NT2/D1 (cell line): ENCODE measurements around the gene ZFHX3.

Experiments
- YY1 ChIP-seq: IDR thresholded peaks from 2 replicates; pipeline ENCODE4 v1.6.1; 2011; ENCODE audit not compliant: insufficient read length, insufficient read depth
- ZNF274 ChIP-seq: IDR thresholded peaks from 2 replicates; pipeline ENCODE4 v1.6.1; 2011; ENCODE audit warnings: mild to moderate bottlenecking, low read depth, low read length

DNA sequence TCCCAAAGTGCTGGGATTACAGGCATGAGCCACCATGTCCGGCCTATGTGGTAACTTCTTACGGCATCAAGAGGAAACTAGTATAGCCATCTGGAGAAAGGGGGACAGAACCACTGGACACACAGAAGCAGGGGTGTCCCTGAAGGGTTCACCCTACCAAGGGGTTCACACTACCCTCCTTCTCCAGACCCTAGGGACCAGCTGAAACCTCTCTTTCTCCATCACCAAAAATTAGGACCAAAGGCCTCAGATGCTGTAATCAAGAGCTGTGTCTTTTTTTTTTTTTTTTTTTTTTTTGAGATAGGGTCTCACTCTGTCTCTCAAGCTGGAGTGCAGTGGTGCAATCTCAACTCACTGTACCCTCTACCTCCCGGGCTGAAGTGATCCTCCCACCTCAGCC is 33.2 kb downstream of the ZFHX3 start:
- TF ChIP-seq ZNF274 (no peak), YY1 (no peak)
